ENCODE results near the gene SAMD4B.

GRCh38 chr19:39385629-39386411 lies 43.6 kb downstream of the SAMD4B start:
- TF ChIP-seq, protein P1, sequence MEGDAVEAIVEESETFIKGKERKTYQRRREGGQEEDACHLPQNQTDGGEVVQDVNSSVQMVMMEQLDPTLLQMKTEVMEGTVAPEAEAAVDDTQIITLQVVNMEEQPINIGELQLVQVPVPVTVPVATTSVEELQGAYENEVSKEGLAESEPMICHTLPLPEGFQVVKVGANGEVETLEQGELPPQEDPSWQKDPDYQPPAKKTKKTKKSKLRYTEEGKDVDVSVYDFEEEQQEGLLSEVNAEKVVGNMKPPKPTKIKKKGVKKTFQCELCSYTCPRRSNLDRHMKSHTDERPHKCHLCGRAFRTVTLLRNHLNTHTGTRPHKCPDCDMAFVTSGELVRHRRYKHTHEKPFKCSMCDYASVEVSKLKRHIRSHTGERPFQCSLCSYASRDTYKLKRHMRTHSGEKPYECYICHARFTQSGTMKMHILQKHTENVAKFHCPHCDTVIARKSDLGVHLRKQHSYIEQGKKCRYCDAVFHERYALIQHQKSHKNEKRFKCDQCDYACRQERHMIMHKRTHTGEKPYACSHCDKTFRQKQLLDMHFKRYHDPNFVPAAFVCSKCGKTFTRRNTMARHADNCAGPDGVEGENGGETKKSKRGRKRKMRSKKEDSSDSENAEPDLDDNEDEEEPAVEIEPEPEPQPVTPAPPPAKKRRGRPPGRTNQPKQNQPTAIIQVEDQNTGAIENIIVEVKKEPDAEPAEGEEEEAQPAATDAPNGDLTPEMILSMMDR (IDR thresholded peaks at IDR 0.05), result no peak
- TF ChIP-seq POLR2A (IDR thresholded peaks at IDR 0.05), result no peak
